ENCODE measurements around the gene CYTH4.

Gene CYTH4

DNA sequence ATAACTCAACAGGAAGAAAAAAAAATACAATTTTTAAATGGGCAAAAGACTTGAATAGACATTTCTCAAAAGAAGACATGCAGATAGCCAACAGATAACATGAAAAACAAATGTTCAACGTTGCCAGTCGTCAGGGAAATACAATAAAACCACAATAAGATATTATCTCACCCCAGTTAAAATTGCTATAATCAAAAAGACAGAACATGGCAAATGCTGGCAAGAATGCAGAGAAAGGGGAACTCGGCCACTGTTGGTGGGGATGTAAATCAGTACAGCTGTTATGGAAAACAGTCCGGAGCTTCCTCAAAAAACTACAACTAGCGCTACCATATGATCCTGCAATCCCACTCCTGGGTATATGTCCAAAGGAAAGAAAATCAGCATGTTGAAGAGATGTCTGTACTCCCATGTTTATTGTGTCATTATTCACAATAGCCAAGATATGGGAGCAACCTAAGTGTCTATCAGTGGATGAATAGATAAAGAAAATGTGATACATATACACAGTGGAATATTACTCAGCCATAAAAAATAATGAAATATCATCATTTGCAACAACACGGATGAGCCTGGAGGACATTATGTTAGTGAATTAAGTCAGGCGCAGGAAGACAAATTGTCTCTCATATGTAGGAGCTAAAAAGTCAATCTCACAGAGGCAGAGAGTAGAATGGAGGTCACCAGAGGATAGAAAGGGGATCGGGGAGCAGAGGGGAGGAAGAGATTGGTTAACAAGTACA, 12.2 kb upstream of the CYTH4 start:
- no peak for DNase-seq (ENCODE audit: low read depth in 3 of 3)

GRCh38 chr22:37270928-37271650, 11.2 kb upstream of the CYTH4 start:
- DNase-seq (ENCODE audit: low read depth in 3 of 3): no peak

DNA sequence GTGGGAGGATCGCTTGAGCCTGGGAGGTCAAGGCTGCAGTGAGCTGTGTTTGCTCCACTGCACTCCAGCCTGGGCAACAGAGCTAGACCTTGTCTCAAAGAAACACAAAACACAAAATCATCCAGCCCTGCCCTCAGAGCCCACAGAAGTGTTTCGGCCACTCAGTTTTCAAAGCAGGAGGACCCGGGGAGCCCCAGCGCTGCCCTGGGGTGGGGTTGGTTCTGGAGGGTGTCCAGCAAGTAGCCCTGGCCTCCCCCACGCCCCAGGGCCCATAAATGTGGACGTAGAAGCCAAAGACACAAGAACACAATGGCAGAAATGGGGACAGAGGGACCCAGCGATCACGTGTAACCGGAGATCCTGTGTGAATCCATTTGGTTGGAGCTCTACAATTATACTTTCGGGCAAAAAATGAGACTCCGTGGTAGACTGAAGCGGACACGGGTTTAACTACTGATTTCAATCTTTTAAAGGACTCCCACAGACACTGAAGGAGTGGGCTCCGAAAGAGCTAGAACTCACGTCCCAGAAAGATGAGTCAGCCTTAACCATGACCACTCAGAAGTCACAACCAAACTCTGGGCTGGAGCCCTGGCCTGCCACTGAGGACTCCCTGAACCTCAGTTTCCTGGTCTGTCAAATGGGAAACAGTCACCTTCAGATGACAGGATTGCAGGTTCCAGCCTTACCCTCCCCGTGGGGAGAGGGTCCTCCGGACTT, 9.0 kb upstream of the CYTH4 start:
- no peak for DNase-seq (ENCODE audit: low read depth in 3 of 3)

DNA sequence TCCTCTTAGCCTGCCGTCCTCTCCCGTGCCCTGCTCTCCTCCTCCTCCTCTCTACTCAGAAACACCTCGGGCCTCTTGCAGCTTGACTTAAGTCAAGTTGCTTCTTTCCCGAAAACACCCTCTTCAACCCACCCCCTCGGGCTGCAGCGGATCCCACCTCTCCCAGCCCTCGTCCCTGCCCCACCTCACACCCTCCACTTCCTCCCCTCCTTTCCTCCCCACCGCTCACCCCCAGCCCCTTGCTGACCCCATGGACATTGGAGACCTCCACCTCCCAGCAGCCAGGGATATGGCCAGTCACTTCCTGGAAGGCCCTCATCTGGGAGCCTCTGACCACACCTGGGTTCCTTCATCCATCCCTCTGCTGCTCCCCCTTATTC, 8.5 kb upstream of the CYTH4 start:
- no peak for DNase-seq (ENCODE audit: low read depth in 3 of 3)

- DNase-seq (ENCODE audit: low read depth in 3 of 3): no peak
Measured at GRCh38 chr22:37274380-37274862, 7.9 kb upstream of the CYTH4 start.

- no peak for DNase-seq (ENCODE audit: low read depth in 3 of 3)
Measured at GRCh38 chr22:37275134-37275533, 7.2 kb upstream of the CYTH4 start.

DNA sequence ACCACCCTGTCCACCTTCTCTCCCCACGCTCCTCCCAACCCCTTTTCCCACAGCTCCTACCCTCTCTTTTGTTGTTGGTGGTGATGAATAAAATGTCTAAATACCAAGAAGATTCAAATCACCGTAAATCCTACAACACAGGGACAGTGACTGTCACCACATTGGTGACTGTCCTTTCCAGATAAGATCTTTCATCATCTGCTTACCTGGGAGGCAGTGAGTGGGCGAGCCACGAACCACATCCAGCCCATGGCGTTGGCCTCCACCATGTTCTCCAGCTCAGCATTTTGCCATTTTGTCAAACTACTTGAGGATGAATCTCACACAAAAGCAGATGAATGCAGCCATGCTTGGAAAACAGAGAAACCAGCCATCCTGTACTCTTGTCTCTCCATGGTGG, 6.7 kb upstream of the CYTH4 start:
- no peak for DNase-seq (ENCODE audit: low read depth in 3 of 3)

DNA sequence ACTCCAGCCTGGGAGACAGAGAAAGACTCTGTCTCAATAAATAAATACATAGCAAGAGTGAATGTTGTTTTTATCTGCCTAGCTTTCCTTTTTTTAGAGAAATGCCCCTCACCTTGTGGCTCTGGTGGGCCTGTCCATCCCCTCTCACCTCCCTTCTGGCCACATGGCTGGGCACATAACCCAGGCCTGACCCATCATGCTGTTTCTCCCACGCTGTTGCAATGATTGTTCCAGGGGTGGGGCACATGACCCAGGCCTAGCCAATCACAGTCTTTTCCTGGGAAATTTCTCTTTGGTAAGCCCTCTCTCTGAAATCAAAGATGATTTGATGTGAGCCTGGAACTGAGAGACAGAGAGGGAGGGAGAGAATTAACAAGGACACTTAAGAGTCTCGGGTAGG, 5.5 kb upstream of the CYTH4 start:
- no peak for DNase-seq (ENCODE audit: low read depth in 3 of 3)

- no peak for DNase-seq (ENCODE audit: low read depth in 3 of 3)
Measured at GRCh38 chr22:37277384-37277783, 4.9 kb upstream of the CYTH4 start.

DNA sequence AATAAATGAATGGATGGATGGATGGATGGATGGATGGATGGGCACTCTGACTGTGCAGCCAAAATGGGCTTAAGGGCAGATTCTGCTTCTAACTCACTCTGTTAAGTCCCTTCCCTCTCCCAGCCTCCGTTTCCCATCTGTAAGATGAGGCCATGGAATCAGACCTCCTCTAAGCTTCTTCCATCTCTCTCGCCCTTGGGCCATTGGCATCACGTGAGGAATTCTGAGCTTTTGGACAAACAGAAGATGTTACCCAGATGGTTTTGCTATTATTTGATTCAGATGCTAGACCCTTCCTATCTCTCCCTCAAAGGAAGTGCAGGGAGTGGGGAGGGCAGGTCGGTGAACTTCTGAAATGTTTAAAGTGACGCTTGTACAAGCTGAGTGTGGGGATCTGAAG, 4.0 kb upstream of the CYTH4 start:
- no peak for DNase-seq (ENCODE audit: low read depth in 3 of 3)

DNA sequence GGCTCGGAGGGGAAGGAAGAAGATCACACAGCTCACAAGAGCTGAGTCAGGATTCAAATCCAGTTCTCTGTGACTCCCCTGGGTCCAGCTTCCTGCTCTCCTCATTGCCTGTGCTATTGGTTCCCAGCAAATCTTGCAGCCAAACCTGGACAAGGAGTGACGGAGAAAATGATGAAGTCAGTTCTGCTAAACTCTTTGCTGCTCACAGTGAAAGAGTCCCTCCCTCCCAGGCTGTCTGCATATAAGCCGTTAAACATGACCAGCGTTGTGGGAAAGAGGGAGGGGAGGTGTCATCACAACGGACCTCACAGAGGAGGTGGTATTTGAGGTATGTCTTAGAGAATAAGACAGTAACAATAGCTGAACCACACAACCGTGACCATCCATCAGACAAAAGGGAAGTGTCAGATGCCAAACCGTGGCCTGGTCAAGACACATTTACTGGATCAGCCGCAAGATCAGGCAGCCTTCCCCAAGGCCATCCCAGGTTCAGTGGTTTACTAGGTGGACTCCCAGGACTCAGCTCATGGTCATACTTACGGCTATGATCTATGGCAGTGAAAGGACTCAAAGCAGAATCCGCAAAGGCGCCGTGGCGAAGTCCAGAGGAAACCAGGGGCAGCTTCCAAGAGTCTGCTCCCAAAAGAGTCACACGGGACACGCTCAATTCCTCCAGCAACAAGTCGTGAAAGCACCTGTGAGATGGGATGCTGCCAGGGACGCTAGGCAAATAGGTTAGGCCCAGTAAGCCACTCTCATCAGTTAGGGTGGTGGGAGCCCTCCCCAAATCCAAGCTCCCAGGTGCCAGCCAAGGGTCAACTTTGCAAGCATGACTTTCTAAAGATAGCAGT, 2.8 kb upstream of the CYTH4 start:
- DNase-seq (ENCODE audit: low read depth in 3 of 3): no peak

- no peak for DNase-seq (ENCODE audit: low read depth in 3 of 3)
Measured at GRCh38 chr22:37280718-37281117, 1.6 kb upstream of the CYTH4 start.

- no peak for DNase-seq (ENCODE audit: low read depth in 3 of 3)
Measured at GRCh38 chr22:37281195-37281594, 1.1 kb upstream of the CYTH4 start.

- no peak for DNase-seq (ENCODE audit: low read depth in 3 of 3)
Measured at GRCh38 chr22:37281646-37282384, 493 bp upstream of the CYTH4 start.

GRCh38 chr22:37283393-37283937, 1.2 kb downstream of the CYTH4 start:
- no peak for DNase-seq (ENCODE audit: low read depth in 3 of 3)

- no peak for DNase-seq (ENCODE audit: low read depth in 3 of 3)
Measured at GRCh38 chr22:37284126-37284804, 2.0 kb downstream of the CYTH4 start.

GRCh38 chr22:37284805-37285355, 2.6 kb downstream of the CYTH4 start:
- no peak for DNase-seq (ENCODE audit: low read depth in 3 of 3)

DNA sequence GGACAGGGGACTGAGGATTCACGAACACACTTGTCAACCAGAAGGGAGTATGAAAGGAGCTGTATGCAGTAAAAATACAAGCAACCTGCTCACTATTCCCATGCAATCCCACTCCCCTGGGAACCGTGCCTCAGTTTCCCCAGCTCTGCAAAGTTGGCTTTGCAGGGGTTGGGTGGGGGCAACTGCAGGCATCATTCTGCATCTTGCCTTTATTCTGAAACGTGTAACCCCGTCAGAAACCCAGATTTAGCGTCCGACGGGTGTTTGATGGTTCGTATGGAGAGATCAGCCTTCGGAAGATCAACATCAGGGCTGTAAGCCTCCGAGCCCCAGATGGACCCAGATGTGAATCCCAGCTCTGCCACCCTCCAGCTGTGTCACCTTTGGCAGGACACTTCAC, 3.6 kb downstream of the CYTH4 start:
- no peak for DNase-seq (ENCODE audit: low read depth in 3 of 3)

- no peak for DNase-seq (ENCODE audit: low read depth in 3 of 3)
Measured at GRCh38 chr22:37287550-37287951, 5.2 kb downstream of the CYTH4 start.

DNA sequence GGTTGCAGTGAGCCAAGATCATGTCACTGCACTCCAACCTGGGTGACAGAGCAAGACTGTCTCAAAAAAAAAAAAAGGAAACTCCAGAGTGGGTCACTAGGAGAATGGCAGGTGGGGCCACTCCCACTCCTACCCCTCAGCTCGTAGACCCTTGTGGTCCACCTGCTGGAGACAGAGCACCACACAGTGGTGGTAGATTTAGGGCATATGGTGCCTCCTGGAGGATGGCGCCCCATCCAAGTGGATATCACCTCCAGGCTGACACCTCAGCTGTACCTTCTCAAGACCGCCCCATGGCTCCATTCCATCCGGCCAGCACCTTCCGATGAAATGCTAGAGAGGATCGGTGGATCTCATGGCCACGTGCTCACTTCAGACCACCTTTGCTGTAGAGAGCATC, 6.2 kb downstream of the CYTH4 start:
- no peak for DNase-seq (ENCODE audit: low read depth in 3 of 3)
